PFSK-1 (cell line): ENCODE measurements around the gene RASL12.

Source experiments
- POLR2AphosphoS5 ChIP-seq: IDR thresholded peaks from 2 replicates; pipeline ENCODE4 v1.6.1; 2012; ENCODE audit warnings: low read depth, mild to moderate bottlenecking, control low read depth, low read length, moderate library complexity
- TAF1 ChIP-seq: IDR thresholded peaks from 2 replicates; pipeline ENCODE4 v1.6.1; 2012; ENCODE audit warnings: low read length, control low read depth, borderline replicate concordance; ENCODE audit not compliant: insufficient read depth
- TF ChIP-seq, protein P1 (sequence below), 2 experiments: IDR thresholded peaks; 2 replicates each; pipeline versions ENCODE4 v1.6.1 to v1.8.0; 2011 to 2012; ENCODE audit warnings: low read depth in 2 of 2, low read length in 2 of 2, control low read depth in 1 of 2, inconsistent platforms in 1 of 2, mild to moderate bottlenecking in 1 of 2, moderate library complexity in 1 of 2; ENCODE audit not compliant: insufficient read depth in 1 of 2

DNA sequence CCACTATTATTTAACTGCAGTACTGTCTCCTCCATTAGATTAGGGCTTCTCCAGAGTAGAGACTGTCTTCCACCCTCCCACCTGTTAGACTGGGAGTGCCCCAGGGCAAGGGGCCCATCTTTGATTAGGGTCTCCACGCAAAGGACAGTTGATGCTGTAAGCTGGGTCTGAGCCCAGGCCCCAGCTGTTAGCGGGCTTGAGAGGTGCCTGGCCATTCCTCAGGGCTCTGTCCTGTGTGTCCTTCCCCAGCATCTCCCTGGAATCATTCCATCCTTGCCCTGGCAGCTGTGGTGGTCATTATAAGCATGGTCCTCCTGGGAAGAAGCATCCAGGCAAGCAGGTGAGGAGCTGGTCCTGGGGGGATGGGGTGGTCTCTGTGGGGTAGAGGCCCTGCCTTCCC, 16.5 kb downstream of the RASL12 start:
- TF ChIP-seq, protein P1, sequence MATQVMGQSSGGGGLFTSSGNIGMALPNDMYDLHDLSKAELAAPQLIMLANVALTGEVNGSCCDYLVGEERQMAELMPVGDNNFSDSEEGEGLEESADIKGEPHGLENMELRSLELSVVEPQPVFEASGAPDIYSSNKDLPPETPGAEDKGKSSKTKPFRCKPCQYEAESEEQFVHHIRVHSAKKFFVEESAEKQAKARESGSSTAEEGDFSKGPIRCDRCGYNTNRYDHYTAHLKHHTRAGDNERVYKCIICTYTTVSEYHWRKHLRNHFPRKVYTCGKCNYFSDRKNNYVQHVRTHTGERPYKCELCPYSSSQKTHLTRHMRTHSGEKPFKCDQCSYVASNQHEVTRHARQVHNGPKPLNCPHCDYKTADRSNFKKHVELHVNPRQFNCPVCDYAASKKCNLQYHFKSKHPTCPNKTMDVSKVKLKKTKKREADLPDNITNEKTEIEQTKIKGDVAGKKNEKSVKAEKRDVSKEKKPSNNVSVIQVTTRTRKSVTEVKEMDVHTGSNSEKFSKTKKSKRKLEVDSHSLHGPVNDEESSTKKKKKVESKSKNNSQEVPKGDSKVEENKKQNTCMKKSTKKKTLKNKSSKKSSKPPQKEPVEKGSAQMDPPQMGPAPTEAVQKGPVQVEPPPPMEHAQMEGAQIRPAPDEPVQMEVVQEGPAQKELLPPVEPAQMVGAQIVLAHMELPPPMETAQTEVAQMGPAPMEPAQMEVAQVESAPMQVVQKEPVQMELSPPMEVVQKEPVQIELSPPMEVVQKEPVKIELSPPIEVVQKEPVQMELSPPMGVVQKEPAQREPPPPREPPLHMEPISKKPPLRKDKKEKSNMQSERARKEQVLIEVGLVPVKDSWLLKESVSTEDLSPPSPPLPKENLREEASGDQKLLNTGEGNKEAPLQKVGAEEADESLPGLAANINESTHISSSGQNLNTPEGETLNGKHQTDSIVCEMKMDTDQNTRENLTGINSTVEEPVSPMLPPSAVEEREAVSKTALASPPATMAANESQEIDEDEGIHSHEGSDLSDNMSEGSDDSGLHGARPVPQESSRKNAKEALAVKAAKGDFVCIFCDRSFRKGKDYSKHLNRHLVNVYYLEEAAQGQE (IDR thresholded peaks at IDR 0.05; ENCODE audit: insufficient read depth in 1 of 2, low read depth in 2 of 2, low read length in 2 of 2): no peak
- TF ChIP-seq TAF1 (no peak), POLR2AphosphoS5 (no peak)
